HG02642 (cell line): ENCODE results near the gene SPNS2.

Source experiments
- ATAC-seq: cut with Tn5 transposase; IDR thresholded peaks from one replicate; pipeline ENCODE4 v1.9.1; 2021; ENCODE audit warnings: mild to moderate bottlenecking; ENCODE audit not compliant: unreplicated experiment, poor library complexity

SPNS2 gene

DNA sequence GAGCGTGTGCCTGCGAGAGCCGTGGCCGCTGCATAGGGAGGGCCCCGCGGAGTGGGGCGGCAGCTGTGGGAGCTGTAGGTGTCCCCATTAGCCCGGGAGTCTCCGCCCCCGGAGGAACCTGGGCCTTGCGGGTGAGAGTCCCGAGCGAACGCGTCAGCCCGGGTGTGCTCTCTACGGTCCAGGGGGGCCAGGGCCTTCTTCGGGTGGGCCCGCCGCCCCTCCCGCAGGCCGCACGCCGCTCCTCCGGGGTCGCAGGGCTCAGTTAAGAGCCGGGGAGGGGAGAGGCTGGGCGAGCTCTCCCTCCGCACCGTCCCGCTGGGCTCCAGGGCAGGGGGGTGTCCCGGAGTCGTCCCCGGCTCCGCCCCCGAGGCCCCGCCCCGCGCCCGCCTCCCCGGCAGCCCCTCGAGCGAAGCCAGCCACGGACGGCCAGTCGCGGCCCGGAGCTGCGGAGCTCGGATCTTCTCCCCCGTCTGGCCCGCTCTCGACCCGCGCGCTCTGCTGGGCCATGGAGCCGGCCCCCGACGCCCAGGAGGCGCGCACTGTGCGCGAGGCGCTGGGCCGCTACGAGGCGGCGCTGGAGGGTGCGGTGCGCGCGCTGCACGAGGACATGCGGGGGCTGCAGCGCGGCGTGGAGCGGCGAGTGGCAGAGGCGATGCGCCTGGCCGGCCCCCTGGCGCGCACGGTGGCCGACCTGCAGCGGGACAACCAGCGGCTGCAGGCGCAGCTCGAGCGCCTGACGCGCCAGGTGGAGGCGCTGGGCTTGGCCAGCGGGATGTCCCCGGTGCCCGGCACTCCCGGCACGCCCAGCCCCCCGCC, 85.6 kb downstream of the SPNS2 start, which contains the start of gene SMTNL2:
SMTNL2 (plus strand) TSS at position 429 of the 816 bp plus-strand sequence; CDS start at position 506, 77 bp downstream.
- ATAC-seq: no peak

DNA sequence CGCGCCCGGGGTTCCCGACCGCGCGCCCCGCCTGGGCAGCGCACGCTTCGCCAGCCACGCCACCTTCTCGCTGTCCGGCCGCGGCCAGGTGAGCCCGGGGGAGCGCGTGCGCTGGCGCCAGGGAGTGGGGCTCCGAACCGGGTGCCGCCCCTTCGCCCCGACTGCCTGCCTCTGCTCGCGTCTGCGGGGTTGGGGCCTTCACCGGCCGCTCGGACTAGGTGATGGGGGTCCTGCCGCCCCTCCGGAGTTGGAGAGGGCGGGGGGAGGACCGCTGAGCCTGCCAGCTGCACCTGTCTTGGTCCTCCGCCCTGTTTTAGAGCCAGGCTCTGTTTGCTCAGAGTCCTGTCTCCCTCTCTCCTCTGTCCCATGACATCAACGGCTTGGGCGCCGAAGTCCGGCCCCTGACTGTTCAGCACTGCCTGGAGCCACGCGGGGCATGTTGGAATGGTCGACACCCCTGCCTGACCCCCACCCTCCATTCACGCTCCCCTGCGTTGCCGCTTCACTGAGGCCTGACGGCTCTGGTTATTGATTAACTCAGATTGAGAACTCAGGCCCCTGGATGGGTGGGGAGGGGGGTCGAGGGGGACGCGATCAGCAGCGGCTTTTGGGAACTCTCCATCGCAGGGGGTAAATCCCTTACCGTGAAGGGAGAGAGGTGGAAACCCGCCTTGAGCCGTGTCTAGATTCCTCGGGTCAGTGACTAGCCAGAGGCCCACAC, 86.4 kb downstream of the SPNS2 start:
- no peak for ATAC-seq

DNA sequence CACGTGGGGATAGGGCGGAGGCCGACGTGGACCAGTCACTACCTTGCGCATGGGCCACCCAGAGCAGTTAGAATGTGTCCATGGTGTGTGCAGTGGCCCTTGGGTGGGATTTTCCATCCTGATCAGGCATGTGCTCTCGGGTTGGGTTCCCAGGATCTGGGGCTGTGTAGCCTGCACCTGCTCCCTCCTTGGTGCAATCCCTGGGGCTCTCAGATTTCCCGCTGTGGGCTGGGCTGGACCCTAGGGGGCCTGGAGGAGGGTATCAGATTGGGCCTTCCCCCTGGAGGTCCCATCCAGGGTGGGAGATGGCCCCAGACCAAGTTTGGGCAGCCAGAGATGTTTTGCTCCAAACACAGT, 86.9 kb downstream of the SPNS2 start:
- no peak for ATAC-seq

DNA sequence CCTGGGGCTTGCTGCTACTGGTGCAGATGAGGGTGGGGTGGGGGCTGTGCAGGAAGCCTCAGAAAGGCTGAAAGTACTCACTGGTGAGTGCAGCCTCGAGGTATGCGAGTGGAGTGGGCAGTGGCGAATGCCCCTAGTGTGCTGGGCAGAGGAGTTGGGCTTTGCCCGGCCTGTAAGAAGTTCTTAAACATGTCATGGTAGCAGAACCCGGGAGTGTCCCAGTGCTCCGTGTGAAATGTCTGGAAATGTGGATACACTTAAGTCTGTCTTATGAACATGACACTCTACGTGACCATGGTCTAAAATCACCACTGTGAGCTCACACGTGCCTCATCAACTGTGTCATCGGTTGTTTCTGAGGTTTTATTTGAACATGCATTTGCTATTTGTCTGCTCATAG, 87.4 kb downstream of the SPNS2 start:
- no peak for ATAC-seq

DNA sequence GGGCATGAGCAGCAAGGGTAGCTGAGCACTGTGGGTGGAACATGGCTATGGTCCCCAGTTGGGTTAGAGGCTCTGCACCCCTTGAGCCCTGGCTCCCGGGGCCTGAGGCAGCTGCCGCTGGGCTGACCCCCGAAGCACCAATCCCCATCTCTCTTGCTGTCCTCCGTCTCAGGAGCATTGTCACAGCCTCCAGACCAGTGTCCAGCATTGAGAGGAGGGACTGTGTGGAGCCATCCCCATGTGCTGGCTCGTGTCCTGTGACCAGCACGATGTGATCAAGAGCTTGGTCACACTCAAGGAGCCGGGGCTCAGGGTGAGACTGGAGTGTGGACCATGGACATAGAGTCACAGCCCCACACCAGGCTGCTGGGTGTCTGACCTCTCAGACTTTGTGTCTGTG, 88.5 kb downstream of the SPNS2 start:
- no peak for ATAC-seq

DNA sequence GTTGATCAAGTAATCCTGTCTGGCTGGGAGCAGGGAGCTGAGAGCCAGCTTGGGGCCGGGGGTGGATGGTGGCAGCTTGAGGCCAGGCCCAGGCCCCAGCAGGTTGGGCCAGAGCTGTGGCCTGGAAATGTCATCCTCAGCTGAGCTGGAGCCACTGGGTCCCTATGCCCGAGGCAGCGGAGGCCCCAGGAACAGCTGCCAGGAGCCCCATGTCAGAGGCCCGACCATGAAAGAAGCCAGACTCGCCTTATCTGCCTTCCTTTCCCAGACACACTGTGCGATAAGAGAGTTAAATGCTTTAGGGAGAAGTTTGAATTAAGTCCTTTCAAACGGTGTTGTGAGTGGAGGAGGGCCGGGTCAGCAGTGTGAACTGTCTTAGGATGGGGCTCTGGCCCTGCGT, 89.1 kb downstream of the SPNS2 start:
- no peak for ATAC-seq

DNA sequence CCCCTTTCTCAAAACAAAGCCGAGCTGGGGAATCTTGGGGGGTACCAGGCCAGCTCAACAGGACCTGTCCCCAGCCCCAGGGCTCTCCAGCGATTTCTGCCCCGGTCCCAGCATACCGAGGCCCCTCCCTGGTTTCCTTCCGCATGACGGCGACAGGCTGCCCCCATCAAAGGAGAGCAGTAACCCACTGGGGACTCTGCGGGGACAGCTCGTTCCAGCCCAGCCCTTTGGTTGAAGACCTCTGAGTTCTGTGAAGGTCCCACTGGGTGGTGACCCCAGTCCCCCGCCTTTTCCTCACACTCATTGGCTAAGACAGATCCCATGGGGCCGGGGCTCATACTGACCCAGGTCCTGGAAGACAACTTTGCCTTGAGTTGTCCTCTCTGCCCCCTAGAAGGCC, 89.7 kb downstream of the SPNS2 start:
- ATAC-seq: no peak
